SH-SY5Y (cell line): ENCODE results near the gene TIAM2.

Experiments
- GATA2 ChIP-seq: IDR thresholded peaks from 2 replicates; pipeline ENCODE4 v1.6.1; 2011; ENCODE audit warnings: mild to moderate bottlenecking, low read depth, low read length
- GATA3 ChIP-seq: IDR thresholded peaks from 2 replicates; pipeline ENCODE4 v1.6.1; 2011; ENCODE audit warnings: low read depth, mild to moderate bottlenecking, low read length, moderate library complexity

DNA sequence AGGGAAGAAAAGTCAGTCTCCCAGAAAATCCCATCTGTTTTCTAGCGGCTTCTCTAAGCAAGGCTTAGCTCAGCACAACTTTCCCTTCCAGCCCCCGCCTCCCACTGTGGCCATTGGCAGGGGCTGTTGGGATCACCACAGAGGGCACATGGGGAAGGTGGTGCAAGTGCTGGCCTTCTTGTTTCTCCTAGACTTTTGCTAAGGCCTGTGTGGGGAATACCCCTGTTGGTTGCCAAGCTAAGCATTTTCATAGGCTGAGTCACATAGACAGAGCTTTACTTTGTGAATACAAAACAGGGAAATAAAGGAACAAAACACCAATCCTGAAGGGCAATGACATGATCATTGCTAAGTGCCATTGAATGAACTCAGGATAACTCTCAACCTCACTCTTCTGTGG, 32.4 kb upstream of the TIAM2 start:
- TF ChIP-seq GATA2 (no peak), GATA3 (no peak)
